Astrocyte (in vitro differentiated cells and primary cell): ENCODE results near the gene AQP12A. TPM values are rescaled to one million over a fixed set of nuclear protein-coding genes. Genes with fewer than 3 reads are reported as not detected.

Source experiments
- DNase-seq: peaks from one replicate; pipeline ENCODE4 v3.0.0-alpha.2; 2010; ENCODE audit warnings: low read depth
- FAIRE-seq: peaks from 2 replicates; lab custom pipeline; 2011; peaks lifted over from hg19 to GRCh38; lab: Jason Lieb, UNC
- H2AFZ ChIP-seq: 2 replicates; pipeline ENCODE4 v1.6.0; 2012; ENCODE audit warnings: low read depth, low read length, inconsistent platforms
- H3K27ac ChIP-seq: 2 replicates; pipeline ENCODE4 v1.5.1; 2011; ENCODE audit warnings: low read depth, low read length, inconsistent platforms
- H3K27me3 ChIP-seq: 2 replicates; pipeline ENCODE4 v1.6.0; 2011; ENCODE audit warnings: low read length, inconsistent platforms; ENCODE audit not compliant: insufficient read depth
- H3K36me3 ChIP-seq: 2 replicates; pipeline ENCODE4 v1.5.1; 2011; ENCODE audit warnings: low read length, inconsistent platforms; ENCODE audit not compliant: insufficient read depth
- H3K4me1 ChIP-seq: 2 replicates; pipeline ENCODE4 v1.5.1; 2011; ENCODE audit warnings: low read length, inconsistent platforms; ENCODE audit not compliant: insufficient read depth
- H3K4me2 ChIP-seq: 2 replicates; pipeline ENCODE4 v1.6.0; 2012; ENCODE audit warnings: low read length, inconsistent platforms
- H3K4me3 ChIP-seq: 2 replicates; pipeline ENCODE4 v1.5.1; 2011; ENCODE audit warnings: low read depth, mild to moderate bottlenecking, low read length, inconsistent platforms; ENCODE audit not compliant: insufficient read depth
- H3K79me2 ChIP-seq: 2 replicates; pipeline ENCODE4 v1.6.0; 2012; ENCODE audit warnings: mild to moderate bottlenecking, low read length, inconsistent platforms; ENCODE audit not compliant: insufficient read depth
- H3K9ac ChIP-seq: 2 replicates; pipeline ENCODE4 v1.6.0; 2012; ENCODE audit warnings: mild to moderate bottlenecking, low read length, inconsistent platforms
- H3K9me3 ChIP-seq: 2 replicates; pipeline ENCODE4 v1.5.1; 2012; ENCODE audit warnings: low read depth, mild to moderate bottlenecking, low read length, inconsistent platforms; ENCODE audit not compliant: insufficient read depth
- H4K20me1 ChIP-seq: 2 replicates; pipeline ENCODE4 v1.6.0; 2012; ENCODE audit warnings: low read length, inconsistent platforms; ENCODE audit not compliant: insufficient read depth
- H3K27ac Mint-ChIP-seq: one replicate; pipeline ENCODE4 v1.8.0; 2021; ENCODE audit warnings: mild to moderate bottlenecking, mixed read lengths; ENCODE audit not compliant: unreplicated experiment
- H3K27me3 Mint-ChIP-seq: one replicate; pipeline ENCODE4 v1.8.0; 2021; ENCODE audit warnings: low read depth, mixed read lengths; ENCODE audit not compliant: unreplicated experiment
- H3K36me3 Mint-ChIP-seq: one replicate; pipeline ENCODE4 v1.8.0; 2021; ENCODE audit warnings: low read depth, mixed read lengths; ENCODE audit not compliant: unreplicated experiment
- H3K4me1 Mint-ChIP-seq: one replicate; pipeline ENCODE4 v1.8.0; 2021; ENCODE audit warnings: low read depth, mixed read lengths; ENCODE audit not compliant: unreplicated experiment
- H3K4me3 Mint-ChIP-seq: one replicate; pipeline ENCODE4 v1.8.0; 2021; ENCODE audit warnings: mild to moderate bottlenecking, moderate library complexity, mixed read lengths; ENCODE audit not compliant: unreplicated experiment
- H3K9me3 Mint-ChIP-seq: one replicate; pipeline ENCODE4 v1.8.0; 2021; ENCODE audit warnings: mild to moderate bottlenecking, mixed read lengths; ENCODE audit not compliant: unreplicated experiment
- EZH2 ChIP-seq: IDR thresholded peaks from 2 replicates; pipeline ENCODE4 v1.6.1; 2012; ENCODE audit warnings: mild to moderate bottlenecking, low read length, inconsistent platforms; ENCODE audit not compliant: insufficient read depth
- total RNA-seq: library from RNA; stranded (reverse); gene quantifications from 2 replicates; pipeline ENCODE4 v1.2.1, GENCODE V29; 2021
- TF ChIP-seq, protein P1 (sequence below): IDR thresholded peaks from 2 replicates; pipeline ENCODE4 v1.5.1; 2011; ENCODE audit warnings: low read depth, mild to moderate bottlenecking, inconsistent platforms, low read length, moderate library complexity; ENCODE audit not compliant: insufficient read depth

The AQP12A gene
- total RNA-seq, 1 donor from 2014 or later, result not detected

DNA sequence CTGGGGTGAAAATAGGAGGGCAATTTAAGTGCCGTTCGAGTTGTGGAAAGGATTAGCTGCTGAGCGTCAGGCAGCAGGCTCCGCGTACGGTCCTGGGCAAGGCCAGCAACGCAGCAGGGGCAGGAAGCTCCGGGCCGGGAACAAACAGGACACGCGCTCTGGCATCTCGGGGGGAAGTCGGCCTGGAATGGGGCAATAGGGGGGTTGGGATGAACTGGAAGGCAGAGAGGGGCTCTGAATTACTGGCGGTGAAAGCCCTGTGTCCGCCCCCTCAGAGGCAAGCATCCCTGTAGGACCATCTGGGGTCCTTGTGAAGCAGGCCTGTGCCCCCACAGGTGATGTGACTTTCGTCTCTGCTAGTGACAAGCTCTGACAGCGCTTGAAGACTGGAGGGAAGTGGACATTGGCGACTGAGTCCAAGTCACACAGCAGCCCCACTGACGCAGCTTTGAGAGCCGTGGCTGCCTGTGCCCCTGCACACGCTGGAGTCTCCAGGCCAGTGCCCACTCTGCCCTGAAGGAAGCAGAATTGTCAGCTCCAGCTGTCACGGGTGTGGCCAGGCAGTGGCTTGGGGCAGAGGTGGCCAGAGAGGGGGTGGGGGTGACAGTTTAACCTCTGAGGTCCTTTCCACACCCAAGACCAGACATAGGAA, 44.0 kb upstream of the AQP12A start:
- DNase-seq, result no peak

DNA sequence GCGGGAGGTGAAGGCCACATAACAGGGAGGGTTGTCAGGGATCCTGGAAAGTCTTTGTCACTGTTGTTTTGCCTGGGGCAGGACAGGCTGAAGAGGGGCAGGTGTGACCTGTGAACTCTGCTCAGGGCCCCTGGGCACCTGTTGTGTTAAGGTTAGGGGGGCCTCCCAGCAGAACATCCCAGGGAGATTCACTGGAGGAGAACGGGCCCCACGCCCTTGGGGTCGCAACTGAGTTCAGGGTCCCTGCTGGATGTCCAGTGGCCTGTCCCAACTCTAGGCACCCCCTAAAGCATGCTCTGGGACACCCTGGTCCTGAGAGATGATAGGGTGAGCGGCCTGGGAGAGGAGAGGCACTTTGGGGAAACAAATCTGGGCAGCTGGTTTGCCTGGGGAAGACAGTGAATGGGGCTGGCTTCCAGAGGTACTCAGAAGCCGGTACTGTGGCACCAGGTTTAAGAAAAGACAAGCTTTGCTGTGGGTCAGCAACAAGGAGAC, 43.5 kb upstream of the AQP12A start:
- H3K4me3 Mint-ChIP-seq, result no peak overlapping the region
- H3K27me3 ChIP-seq, result peaks cover 40% of the 10 kb centered on the region
- TF ChIP-seq, protein P1, sequence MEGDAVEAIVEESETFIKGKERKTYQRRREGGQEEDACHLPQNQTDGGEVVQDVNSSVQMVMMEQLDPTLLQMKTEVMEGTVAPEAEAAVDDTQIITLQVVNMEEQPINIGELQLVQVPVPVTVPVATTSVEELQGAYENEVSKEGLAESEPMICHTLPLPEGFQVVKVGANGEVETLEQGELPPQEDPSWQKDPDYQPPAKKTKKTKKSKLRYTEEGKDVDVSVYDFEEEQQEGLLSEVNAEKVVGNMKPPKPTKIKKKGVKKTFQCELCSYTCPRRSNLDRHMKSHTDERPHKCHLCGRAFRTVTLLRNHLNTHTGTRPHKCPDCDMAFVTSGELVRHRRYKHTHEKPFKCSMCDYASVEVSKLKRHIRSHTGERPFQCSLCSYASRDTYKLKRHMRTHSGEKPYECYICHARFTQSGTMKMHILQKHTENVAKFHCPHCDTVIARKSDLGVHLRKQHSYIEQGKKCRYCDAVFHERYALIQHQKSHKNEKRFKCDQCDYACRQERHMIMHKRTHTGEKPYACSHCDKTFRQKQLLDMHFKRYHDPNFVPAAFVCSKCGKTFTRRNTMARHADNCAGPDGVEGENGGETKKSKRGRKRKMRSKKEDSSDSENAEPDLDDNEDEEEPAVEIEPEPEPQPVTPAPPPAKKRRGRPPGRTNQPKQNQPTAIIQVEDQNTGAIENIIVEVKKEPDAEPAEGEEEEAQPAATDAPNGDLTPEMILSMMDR, result no peak
- no peak for TF ChIP-seq EZH2
- H3K4me3 ChIP-seq, result no peak overlapping the region
- no peak overlapping the region for H3K9ac ChIP-seq
- no peak overlapping the region for H3K27ac ChIP-seq
- peaks cover 69% of the 10 kb centered on the region for H3K27me3 Mint-ChIP-seq
- no peak overlapping the region for H2AFZ ChIP-seq
- H3K4me1 Mint-ChIP-seq, result no peaks in the 10 kb centered on the region
- no peaks in the 10 kb centered on the region for H3K36me3 ChIP-seq
- no peak for DNase-seq
- peaks cover 4% of the 10 kb centered on the region for H3K9me3 Mint-ChIP-seq
- no peaks in the 10 kb centered on the region for H3K9me3 ChIP-seq
- no peaks in the 10 kb centered on the region for H4K20me1 ChIP-seq
- no peaks in the 10 kb centered on the region for H3K79me2 ChIP-seq
- FAIRE-seq, result no peak
- no peaks in the 10 kb centered on the region for H3K4me1 ChIP-seq
- H3K36me3 Mint-ChIP-seq, result no peaks in the 10 kb centered on the region
- H3K27ac Mint-ChIP-seq, result no peak overlapping the region
- H3K4me2 ChIP-seq, result no peak overlapping the region

More for the DNA sequence above, 44.0 kb upstream of the AQP12A start:
- H3K27ac Mint-ChIP-seq, result no peak overlapping the region
- Histone ChIP-seq H3K4me3 (no peak overlapping the region), H3K36me3 (no peaks in the 10 kb centered on the region), H3K4me2 (no peak overlapping the region), H3K9me3 (no peaks in the 10 kb centered on the region), H3K27ac (no peak overlapping the region), H3K4me1 (no peaks in the 10 kb centered on the region), H4K20me1 (no peaks in the 10 kb centered on the region), H3K9ac (no peak overlapping the region), H3K27me3 (peaks cover 38% of the 10 kb centered on the region), H3K79me2 (no peaks in the 10 kb centered on the region), H2AFZ (no peak overlapping the region)
- H3K4me3 Mint-ChIP-seq, result no peak overlapping the region
- no peaks in the 10 kb centered on the region for H3K36me3 Mint-ChIP-seq
- peaks cover 68% of the 10 kb centered on the region for H3K27me3 Mint-ChIP-seq
- H3K9me3 Mint-ChIP-seq, result peaks cover 4% of the 10 kb centered on the region
- H3K4me1 Mint-ChIP-seq, result no peaks in the 10 kb centered on the region
- no peak for TF ChIP-seq EZH2
- TF ChIP-seq, protein P1, result no peak
- no peak for FAIRE-seq

DNA sequence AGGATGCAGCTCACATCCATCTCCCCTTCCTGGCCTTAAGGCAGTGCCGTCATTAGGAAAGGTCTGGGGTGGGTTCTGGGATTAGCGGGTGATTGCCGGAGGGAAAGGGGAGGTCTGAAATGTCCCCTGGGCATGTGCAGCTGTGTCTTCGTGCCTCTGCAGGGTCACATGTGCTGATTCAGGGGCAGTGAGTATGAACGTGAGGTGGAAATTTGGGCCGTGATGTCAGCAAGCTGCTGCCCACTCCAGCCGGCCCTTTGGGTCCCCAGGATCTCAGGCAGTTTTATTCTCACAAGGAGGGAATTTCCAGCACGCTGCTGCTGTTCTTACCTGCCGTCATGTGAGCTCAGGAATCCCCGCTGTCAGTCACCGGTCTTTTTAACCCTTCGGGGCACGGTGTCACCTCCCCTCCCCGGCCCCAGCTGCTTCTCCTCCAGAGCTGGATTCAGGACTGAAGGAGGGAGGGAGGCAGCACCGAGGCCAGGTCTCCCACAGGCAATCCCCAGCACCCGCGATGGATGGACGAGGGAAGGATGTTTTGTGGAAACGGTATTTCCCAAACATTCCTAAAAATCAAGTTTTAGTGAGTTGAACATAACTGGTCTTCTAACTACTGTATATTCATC, 42.9 kb upstream of the AQP12A start:
- no peaks in the 10 kb centered on the region for H3K9me3 ChIP-seq
- no peak overlapping the region for H3K9ac ChIP-seq
- TF ChIP-seq EZH2, result no peak
- TF ChIP-seq, protein P1, result no peak
- DNase-seq (no peak), FAIRE-seq (no peak)
- H3K36me3 ChIP-seq, result no peaks in the 10 kb centered on the region
- no peak overlapping the region for H3K4me3 ChIP-seq
- no peaks in the 10 kb centered on the region for H3K79me2 ChIP-seq
- Mint-ChIP-seq H3K36me3 (no peaks in the 10 kb centered on the region), H3K27ac (no peak overlapping the region), H3K4me3 (no peak overlapping the region), H3K27me3 (peaks cover 68% of the 10 kb centered on the region), H3K9me3 (peaks cover 4% of the 10 kb centered on the region), H3K4me1 (no peaks in the 10 kb centered on the region)
- H3K4me2 ChIP-seq, result no peak overlapping the region
- no peaks in the 10 kb centered on the region for H3K4me1 ChIP-seq
- H3K27me3 ChIP-seq, result peaks cover 40% of the 10 kb centered on the region
- H2AFZ ChIP-seq, result no peak overlapping the region
- H4K20me1 ChIP-seq, result no peaks in the 10 kb centered on the region
- H3K27ac ChIP-seq, result no peak overlapping the region
